NCI-H524 (cell line): ENCODE results near the gene AFAP1L2.
A peak's percentile ranks its signal among the peaks of the same experiment; 100 is the strongest.
"Not testable (repeated sequence)": the region's sequence is repeated elsewhere in the genome, so short reads cannot be mapped to it uniquely, and the experiment has no call there.

Experiments used
- DNase-seq, 2 experiments: peaks; one replicate each; lab custom pipeline; 2025; lab: John Stamatoyannopoulos, UW

Gene AFAP1L2

DNA sequence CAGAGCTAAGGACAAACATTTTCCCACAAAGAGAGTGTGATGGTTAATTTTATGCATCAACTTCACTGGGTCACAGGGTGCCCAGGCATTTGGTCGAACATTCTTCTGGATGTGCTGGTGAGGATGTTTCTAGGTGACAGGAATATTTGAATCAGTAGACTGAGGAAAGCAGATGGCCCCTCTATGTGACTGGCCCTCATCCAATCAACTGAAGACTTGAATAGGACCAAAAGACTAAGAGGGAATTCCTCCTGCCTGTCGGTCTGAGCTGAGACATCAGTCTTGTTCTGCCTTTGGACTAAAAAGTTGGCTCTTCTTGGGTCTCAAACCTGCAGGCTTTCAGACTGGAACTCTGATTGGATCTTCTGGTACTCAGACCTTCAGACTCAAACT is 44.4 kb downstream of the AFAP1L2 start:
- no peak for DNase-seq

DNA sequence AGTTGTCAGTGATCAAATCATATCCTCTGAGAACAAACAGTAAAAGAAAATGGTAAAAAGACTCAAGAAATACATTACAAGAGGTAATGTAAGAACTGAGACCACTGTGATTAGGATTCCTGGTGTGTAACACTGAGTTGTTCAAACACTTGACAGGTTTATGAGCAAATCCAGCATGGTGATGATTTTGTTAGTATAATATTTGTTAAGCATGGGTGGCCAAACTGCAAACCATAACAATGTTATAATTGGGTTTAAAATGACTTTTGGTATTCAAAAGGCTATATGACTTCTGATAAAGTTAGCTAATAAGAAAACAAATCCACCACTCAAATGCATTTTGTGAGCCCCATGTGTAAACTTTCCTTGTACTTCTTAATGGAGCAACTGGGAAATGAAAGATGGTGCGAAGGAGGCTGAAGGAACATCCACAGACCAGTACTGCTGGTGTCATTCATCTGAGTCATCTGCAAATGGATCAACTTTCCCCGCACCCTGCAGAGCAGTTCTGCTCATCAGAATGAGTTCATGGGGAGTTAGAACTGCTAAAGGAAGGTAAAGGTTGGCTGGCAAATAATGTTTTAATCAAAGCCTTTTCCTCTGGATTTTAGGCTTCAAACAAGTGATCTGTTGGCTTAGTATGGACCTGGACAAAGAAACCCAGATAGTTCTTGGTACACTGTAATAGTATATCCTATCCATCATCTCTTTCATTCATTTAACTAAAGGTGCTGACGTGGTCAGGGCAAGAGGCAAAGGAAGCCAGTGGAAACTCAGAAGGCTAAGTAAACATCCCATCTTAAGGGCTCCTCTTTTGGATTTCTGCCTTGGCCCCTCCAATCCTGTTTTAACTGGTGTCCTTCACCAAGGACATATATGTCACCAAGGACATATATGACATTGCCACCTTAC is 45.0 kb downstream of the AFAP1L2 start:
- DNase-seq: no peak

DNA sequence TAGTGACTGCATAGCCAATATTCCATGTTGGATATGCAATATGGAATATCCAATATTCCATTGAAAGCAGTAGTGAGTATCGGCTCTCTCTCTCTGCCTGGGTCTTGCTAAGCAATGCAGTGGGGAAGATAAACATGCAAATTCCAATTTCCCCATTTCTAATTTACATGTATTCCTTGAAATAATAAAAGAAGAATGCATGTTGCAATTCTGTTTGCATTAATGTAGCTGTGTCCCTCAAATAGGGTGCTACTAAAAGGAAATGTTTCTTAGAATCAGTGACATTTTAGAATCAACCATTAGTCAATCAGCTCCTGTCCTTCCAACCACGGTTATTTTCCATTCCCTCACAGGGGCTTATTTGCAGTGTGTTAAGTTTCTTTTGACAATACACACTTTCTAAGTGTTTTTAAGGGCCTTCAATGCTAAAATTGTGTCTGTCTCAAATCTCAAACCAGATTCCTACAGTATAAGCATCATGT is 46.7 kb downstream of the AFAP1L2 start:
- no peak for DNase-seq

DNA sequence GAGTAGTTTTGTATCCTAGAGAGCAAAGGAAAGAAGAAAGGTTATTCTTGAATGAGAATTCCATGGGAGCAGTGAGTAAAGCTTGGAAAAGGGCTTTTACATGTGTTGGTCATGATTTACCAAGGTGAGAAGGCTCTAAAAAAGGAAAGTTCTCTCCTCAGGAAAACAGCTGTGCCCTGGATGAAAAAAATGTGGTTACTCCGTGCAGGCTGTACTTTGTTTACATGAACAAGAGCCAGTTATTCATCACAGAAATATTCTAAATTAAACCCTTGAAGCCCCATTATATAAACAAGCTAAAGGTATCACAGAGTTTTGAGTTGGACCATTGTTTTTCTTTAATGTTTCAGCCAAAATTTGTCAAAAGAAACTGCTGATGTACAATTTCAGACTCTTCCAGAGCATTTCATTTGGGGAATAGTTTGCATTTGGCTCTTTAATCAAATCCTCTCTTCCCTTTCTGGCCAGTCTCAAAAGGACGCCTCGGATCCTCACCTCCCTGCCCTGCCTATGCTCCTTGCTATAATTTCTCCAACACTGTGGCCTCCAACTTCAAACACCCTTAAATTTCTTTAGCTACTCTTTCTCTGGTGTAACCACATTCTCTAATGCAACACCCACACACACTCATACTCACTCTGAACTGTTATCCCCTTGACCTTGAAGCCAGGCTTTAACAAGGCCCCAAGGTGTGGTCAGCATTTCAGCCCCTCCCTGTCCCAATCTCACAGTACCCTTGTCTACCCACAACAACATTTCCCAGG is 47.4 kb downstream of the AFAP1L2 start:
- DNase-seq: no peak

DNA sequence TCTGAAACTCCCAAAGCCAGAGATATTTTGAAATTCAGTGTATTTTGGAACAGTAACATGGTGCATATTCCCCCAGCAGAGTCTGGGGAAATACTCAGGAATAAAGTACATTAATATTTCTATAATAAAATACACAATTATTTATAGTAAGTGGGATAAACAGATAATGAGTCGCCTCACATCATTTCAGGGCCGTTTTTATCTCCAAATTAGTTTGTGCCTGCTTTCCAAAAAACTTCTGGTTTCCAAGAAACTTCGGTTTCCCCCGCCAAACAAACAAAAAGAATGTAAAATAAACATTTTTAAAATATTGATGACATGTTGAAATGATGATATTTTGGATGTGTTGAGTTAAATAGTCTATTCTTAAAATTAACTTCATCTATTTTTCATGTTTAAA is 48.2 kb downstream of the AFAP1L2 start:
- DNase-seq: no peak

DNA sequence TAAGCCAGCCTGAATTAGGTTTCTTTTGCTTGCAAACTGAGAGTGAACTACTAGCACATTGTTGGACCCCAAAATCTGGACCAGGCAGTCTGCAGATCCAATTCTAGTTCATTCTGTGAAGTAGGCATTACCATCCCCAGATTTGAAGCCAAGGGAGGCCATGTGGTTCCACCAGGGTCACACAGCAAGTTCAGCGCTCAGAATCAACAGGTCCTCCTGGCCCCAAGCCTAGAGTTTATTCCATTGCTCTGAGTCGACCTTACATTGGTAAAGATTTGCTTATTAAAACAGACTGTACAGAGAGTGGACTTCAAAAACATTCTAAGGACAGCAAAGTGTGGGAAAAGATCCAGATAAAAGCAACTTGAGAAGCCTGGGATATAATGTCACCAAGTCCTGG is 50.9 kb downstream of the AFAP1L2 start:
- DNase-seq: no peak

DNA sequence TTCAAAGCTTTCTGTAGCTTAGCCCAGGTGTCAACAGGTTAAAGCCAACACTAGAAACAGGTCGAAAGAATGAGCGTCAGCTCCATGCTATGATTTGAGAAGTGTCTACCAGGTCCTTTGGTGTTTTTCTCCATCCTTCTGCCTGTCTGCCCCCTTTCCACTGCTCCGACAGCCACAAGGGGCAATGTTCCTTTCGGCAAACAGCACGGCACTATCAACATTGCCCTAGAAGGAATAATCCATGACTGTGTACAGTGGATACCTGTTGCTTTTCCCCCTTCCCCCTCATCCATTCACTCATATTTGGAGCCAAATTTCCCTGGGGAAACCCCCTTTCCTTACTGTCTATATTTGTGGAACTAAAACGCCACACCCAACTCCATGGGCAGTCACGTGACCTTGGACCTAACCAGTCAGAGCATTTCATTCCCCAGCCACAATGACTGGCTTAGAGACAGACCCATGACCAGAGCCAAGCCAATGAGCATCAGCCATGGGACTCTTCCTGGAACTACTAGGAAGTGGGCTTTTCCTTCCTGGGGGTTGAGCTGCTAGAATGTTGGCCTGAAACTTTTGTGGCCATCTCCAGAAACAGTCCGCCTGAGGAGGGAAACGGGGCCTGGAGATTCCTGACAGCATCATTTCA is 51.5 kb downstream of the AFAP1L2 start:
- DNase-seq: no peak

DNA sequence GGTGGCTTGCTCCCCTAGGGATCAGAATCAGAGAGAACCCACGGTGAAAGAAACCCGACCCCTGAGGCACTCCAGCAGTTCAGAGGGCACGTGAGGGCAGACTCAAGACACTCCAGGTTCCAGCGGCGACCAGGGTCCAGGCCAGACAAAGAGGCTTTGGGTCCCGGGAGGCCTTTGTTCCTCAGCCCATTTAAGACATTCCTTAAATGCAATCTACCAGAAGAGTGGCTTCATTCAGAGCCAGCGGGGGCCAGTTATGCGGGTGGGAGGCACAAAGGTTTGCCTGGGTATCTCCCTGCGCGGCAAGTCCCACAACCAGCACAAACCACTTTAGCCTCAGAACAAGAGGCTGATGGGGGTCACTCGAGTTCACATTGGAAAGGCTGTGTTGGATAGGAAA is 53.6 kb downstream of the AFAP1L2 start:
- DNase-seq: no peak

DNA sequence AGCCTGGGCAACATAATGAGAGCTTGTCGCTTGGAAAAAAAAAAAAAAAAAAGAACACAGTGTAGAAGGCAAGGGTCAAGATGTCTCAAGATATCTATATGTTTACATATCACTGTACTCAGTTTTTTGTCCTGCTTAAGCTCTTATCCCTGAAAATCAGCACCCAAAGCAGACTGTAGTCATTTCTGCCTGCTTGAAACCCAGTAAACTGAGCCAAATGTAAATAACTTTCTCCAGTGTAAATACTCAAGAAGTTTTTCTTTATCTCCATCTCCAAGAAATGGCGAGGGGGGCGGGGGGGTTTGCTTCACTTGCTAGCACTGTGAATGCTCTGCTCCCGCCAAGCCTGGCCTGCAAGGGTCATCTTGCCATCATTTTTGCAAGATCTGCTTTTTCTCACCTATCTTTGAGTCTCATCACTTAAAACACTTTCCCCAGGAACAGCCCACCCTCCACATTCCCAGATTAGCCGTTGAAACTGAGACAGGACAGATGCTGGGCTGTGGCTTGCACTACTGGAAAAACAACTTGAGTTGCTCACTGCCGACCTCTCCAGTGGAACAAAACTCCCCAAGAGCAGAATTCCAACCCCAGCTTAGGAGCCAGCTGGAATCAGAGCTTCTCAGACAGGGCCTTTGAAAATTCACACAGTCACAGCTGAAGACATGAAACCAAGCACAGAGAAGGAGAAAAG is 54.6 kb downstream of the AFAP1L2 start:
- DNase-seq: no peak

DNA sequence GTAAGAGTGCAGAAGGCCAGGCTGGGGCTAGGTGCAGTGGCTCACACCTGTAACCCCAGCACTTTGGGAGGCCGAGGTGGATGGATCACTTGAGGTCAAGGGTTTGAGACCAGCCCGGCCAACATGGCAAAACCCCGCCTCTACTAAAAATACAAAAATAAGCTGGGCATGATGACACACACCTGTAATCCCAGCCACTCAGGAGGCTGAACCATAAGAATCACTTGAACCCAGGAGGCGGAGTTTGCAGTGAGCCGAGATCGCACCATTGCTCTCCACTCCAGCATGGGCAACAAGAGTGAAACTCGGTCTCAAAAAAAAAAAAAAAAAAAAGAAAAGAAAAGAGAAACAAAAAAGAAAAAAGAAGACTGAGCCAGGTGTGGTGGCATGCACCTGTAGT is 55.2 kb downstream of the AFAP1L2 start:
- DNase-seq: not testable (repeated sequence)

DNA sequence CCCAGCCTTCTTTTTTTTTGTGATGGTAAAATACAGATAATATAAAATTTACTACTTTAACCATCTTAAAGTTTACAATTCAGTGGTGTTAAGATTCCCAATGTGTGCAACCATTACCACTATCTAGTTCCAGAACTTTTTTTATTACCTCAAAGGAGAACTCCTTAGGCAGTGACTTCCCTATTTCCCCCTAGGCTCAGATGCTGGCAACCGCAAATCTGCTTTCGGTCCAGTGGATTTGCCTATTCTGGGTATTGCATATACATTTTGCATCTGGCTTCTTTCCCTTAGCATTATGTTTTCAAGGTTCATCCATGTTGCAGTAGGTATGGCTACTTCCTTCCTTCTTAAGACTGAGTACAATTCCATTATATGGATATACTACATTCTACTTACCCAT is 56.5 kb downstream of the AFAP1L2 start:
- no peak for DNase-seq

DNA sequence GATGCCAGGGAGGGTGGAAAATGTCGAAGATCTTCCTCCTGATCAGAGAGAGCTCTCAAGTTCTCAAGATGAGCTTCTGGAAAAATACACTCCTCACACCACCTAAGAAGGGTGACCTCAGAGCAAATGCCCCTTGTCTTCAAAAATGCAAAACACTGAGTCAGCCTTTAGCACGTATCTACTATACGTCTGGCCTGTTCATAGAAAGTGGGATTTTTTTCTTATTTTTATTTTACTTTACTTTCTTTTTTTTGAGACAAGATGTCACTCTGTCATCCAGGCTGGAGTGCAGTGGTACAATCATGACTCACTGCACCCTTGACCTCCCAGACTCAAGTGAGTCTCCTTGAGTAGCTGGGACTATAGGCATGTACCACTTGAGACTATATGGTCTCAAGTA is 57.1 kb downstream of the AFAP1L2 start:
- DNase-seq: no peak

DNA sequence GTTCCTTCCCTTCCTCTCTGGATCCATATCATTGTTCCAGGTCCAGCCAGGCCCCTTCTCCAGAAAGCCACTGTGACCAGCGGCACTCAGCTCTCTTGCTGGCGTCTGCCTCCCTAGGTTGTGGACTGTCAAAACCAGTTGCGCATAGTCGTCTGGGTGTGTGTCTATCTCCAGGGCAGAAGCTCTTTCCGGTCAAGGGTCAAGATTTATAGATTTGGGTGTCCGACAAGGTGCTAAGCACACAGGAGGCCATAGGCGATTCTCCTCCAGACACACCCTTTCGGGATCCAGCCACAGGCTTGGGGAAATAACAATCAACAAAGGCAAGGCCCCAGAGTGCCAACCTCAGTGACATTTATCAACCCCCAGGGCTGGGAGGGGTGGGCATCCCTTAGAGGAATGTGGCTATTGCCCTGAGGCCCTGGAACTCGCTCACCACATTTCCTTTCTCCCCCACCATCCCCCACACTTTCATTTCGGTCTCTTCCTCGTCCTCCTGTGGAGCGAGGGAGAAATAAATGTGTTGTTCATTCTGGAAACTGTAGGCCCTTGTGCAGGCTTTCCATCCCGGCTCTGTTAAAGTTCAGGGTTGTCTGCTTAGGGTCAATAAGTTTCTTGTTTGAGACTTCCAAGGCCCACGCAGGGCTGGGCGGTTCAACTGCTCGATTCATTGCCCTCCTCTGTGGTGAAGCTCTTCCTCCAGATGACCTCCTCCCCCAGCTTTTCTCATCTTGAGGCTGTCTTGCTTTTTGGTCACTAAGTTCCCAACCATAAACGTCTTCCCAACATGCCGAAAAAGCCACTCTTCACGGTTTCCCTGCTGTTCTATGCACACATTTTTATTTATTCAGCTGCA is 57.9 kb downstream of the AFAP1L2 start:
- no peak for DNase-seq

DNA sequence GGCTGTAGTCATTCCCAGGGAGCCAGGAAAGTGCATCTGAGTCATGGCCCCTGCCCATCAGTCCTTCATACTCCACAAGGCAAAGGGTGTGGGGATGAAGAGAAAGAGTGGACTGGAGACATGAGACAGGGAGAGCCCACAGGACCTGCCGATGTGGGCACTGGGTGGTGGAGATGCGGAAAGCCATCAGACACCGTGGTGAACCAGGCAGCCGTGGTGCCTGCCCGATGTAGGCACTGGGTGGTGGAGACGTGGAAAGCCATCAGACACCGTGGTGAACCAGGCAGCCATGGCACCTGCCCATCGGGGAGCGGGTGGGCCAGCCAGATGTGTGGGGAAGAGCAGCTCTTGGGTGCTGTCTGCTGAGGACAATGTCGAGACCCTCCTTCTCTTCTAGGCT is 58.6 kb downstream of the AFAP1L2 start:
- DNase-seq: no peak

DNA sequence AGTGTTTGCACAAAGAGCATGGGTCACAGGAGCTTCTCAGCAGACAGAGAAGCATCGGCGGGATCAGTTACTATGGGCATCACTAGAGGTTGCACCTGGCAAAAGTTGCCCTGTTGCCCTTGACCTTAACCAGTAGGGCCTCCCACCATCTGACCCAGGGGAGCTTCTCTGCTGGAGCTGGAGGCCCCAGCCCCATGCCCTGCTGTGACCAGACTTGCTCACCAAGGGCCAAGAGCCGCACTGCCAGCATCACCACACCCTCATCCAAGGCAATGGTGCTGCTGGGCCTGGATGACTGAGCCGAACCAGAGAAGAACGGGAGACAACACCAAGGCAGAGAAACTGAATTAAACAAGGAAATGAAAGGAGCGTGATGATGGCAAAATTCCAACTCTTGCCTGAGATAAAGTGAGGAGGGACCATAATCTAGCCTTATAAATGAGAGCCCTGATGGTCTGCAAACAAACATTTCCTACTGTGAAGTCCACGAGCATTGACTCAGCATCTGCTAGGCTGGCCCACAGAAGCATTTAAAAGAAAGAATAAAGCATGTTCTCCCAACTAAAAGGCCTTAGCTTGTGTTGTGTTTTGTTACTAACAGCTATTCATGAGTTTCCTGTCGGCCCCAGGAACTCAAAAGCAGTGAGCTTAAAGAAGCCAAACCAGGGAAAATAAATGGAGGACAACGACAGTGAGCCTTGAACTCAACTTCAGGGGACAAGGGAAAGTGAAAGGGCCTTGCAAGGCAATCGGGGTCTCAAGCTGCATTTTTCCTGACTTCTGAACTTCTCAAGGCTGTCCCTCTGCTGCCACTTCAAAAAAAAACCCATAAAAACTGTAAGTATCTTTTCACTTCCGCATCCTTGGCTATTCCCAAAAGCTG is 60.4 kb downstream of the AFAP1L2 start:
- no peak for DNase-seq

DNA sequence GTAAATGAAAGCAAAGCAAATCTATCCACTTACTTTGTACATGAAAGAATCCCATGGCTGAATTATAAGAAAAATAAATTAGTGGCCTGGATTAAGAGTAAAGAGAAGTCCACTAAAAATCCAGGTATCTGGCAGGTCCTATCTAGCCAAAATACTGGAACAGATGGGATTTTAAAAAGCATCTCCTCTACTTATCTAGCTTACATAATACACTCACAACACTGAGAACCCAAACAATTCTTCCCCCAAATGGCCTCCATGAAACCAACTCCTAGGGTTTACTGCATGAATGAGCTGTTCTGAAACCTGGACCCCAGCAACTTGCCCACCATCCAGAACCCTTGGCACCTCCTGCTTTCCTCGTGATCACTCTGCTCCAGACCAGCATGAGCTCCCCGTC is 61.3 kb downstream of the AFAP1L2 start:
- DNase-seq: peak in 1 of 2 experiments; percentile 2

DNA sequence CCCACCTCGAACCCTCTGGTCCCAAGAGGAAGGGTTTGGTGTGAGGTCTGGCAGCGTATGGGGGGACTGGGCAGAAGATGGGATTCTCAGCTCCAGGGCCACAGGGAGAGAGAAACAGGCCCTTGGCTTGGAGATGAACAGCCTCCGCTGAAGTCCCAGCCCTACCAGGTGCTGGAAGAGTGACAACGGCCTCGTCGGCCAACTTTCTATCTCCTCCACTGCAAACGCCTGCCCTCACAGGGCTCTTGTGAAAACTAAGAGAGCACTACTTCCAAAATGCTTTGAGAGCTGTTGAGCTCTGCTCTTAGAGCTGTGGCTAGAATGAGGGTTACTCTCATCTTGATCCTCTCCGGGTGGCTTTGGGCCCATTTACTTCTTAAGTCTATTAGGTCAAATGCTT is 63.5 kb downstream of the AFAP1L2 start:
- DNase-seq: no peak

DNA sequence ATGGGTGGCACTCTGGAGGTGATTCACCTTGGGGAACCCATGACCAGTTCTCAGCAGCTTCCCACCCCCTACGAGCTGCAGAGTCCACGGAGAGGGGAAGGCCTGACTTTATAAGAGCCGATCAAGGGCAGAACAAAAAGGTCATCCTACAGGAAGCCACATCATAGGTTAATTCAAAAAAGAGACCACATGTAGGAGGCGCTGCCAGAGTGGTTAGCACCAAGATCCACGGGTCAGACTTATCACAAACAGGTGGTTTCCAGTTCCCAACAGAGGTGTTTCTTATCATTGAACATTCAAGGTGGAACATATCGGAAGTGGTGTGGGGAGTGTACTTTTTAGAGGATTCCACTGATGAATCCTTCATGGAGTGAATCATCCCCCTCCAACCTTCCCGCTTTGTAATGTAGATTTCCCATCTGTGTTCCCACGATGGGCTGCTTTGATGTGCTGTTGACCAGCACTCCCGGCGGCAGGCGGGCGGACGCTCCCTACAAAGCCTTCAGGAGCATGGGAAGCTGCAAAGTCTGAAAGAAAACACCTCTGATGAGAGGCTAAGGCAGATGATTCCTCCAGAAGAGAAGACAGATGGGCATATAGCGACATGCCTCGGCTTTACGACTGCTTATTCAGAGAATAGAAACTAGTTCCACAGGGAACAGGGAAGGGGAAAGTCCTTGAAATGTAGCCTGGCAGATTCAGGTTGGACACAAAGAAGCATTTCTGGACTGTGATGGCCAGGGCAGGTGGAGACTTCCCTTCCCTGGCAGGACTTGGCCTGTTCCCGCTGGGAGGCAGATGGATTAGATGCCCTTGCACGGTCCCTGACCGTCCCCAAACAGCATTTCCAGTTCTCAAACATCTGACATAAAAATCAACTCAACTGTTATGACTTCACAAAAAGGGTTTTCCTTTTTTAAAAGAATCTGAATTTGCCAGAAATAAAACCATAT is 66.5 kb downstream of the AFAP1L2 start:
- DNase-seq: peak in 1 of 2 experiments; percentile 0
